Activated B cell treated with CpG ODN at 0.5 μM for 24 hours (primary cell): ENCODE data around the gene SIX5. TPM values are rescaled to one million over a fixed set of nuclear protein-coding genes. Genes with fewer than 3 reads are reported as not detected.

Source experiments
- ATAC-seq: fragments of 200-7000 bp; cut with Tn5 transposase; one replicate; pipeline ENCODE4 v1.10.0; 2021; ENCODE audit warnings: low read depth, mild to moderate bottlenecking, moderate library complexity
- CTCF ChIA-PET: fragments of 350-600 bp; sonication (Branson Sonifier 250); formaldehyde crosslinking; loops from one replicate; lab custom pipeline; 2021; ENCODE audit warnings: antibody characterized with exemption; lab: Charles Lee
- POLR2A ChIA-PET: fragments of 350-600 bp; sonication (Branson Sonifier 250); formaldehyde crosslinking; loops from one replicate; lab custom pipeline; 2021; ENCODE audit warnings: antibody characterized with exemption; lab: Charles Lee
- DNase-seq: peaks from one replicate; pipeline ENCODE4 v3.0.0; 2022
- H3K27ac Mint-ChIP-seq: one replicate; pipeline ENCODE4 v1.8.0; 2020; ENCODE audit warnings: mixed read lengths
- H3K27me3 Mint-ChIP-seq: one replicate; pipeline ENCODE4 v1.8.0; 2021; ENCODE audit warnings: mixed read lengths
- H3K36me3 Mint-ChIP-seq: one replicate; pipeline ENCODE4 v1.8.0; 2021; ENCODE audit warnings: low read depth, mixed read lengths
- H3K4me1 Mint-ChIP-seq: one replicate; pipeline ENCODE4 v1.8.0; 2021; ENCODE audit warnings: mixed read lengths
- H3K4me3 Mint-ChIP-seq: one replicate; pipeline ENCODE4 v1.8.0; 2020; ENCODE audit warnings: mild to moderate bottlenecking, mixed read lengths
- H3K9me3 Mint-ChIP-seq: one replicate; pipeline ENCODE4 v1.8.0; 2020; ENCODE audit warnings: mixed read lengths
- intact Hi-C: fragments of 100-400 bp; cut with micrococcal nuclease; formaldehyde crosslinking; loops from one replicate; pipeline ENCODE4 v1.15.1; 2024
- total RNA-seq: library from RNA; stranded (reverse); gene quantifications from 2 replicates; pipeline ENCODE4 v1.2.3, GENCODE V29; 2022
- TF ChIP-seq, protein P1 (sequence below): fragments of 200-600 bp; IDR thresholded peaks from one replicate; pipeline ENCODE4 v1.8.0; 2022; ENCODE audit warnings: antibody characterized with exemption, mild to moderate bottlenecking

SIX5 gene
- total RNA-seq, 1 donor from 2014 or later = 1.9 TPM

DNA sequence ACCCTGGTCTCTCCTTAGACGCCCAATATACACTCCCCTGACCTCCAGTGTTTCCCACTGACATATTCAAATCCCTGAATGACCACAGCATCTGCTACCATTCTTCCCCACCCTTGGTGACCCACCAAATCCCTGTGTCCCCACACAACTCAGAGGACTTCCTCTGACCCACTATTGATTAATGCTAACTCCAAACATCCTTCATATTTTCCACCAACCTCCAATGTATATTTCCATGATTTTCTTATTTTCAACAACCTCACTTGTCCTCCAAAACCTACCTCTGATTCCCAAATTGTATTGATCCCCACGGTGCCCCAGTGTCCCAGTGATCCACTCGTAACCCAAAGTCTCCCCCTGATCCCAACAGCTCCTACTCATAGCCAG, 24.1 kb upstream of the SIX5 start:
- H3K27ac Mint-ChIP-seq = peak overlapping the region; percentile 76
- H3K4me1 Mint-ChIP-seq = peaks cover 27% of the 10 kb centered on the region
- H3K27me3 Mint-ChIP-seq = peaks cover 5% of the 10 kb centered on the region
- ChIA-PET CTCF (interaction anchor here (1.3 to 1.4 kb wide), 2 partner anchors 23 to 101 kb away, joined by 3 to 5 read pairs; partner anchors contain the start of gene QPCTL), POLR2A (interaction anchor here (0.6 to 4.5 kb wide), 12 partner anchors 10 to 1556 kb away, joined by 3 to 46 read pairs (median 3); partner anchors contain the start of genes DHX34, QPCTL, SIX5 and SNRPD2)
- TF ChIP-seq, protein P1, sequence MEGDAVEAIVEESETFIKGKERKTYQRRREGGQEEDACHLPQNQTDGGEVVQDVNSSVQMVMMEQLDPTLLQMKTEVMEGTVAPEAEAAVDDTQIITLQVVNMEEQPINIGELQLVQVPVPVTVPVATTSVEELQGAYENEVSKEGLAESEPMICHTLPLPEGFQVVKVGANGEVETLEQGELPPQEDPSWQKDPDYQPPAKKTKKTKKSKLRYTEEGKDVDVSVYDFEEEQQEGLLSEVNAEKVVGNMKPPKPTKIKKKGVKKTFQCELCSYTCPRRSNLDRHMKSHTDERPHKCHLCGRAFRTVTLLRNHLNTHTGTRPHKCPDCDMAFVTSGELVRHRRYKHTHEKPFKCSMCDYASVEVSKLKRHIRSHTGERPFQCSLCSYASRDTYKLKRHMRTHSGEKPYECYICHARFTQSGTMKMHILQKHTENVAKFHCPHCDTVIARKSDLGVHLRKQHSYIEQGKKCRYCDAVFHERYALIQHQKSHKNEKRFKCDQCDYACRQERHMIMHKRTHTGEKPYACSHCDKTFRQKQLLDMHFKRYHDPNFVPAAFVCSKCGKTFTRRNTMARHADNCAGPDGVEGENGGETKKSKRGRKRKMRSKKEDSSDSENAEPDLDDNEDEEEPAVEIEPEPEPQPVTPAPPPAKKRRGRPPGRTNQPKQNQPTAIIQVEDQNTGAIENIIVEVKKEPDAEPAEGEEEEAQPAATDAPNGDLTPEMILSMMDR = no peak
- peaks cover 22% of the 10 kb centered on the region for H3K36me3 Mint-ChIP-seq
- intact Hi-C loops = loop anchor here (1.0 to 5.0 kb wide), 4 partner anchors 23 to 101 kb away; partner anchors contain the start of genes FBXO46, QPCTL and SNRPD2
- H3K4me3 Mint-ChIP-seq = peak overlapping the region; percentile 80
- H3K9me3 Mint-ChIP-seq = no peaks in the 10 kb centered on the region
- ATAC-seq (no peak), DNase-seq (no peak)

DNA sequence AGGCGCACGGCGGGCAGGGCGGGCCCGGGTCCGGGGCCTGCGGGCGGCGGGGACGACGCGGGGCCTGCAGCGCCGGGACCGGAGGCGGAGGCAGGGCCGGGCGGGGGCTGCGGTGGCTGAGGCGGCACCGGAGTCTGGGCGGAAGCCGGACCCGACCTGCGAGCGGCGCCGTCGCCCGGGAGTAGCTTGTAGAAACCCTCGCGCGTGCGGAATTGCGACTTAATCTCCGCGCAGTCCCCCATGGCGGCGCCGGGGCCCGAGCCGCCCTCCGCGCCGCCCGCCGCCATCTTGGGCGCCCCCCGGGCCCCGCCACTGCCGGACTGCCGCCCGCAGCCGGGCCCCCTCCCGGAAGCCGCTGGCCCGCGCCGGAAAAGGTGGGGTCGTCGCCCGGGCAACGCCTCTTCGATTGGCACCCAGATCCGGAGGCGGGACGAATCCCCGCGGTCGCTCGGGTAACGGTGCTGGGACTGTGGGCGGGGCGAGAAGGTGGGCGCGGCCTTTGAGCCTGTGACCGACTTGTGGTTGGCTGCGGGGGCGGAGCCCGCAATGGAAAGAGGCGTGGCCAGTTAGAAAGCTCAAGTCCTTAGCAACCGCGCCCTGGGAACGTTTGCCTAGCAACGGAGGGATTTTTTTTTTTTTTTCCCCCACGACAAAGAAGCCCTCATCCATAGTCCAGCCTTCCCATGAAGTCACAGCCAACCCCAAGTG, 23.6 kb upstream of the SIX5 start, which contains the start of gene DMWD:
DMWD (minus strand) TSS at position 376 of the 708 bp plus-strand sequence; CDS start at position 287, 89 bp downstream.
- ChIA-PET CTCF (interaction anchor here (1.3 to 1.4 kb wide), 2 partner anchors 22 to 100 kb away, joined by 3 to 5 read pairs; partner anchors contain the start of gene QPCTL), POLR2A (interaction anchor here (0.6 to 4.5 kb wide), 15 partner anchors 10 to 1556 kb away, joined by 3 to 46 read pairs (median 3); partner anchors contain the start of genes DHX34, FBXO46, QPCTL and SIX5)
- Mint-ChIP-seq H3K4me1 (peaks cover 27% of the 10 kb centered on the region), H3K27me3 (peaks cover 5% of the 10 kb centered on the region), H3K9me3 (no peaks in the 10 kb centered on the region), H3K4me3 (peak within 1 kb of the TSS; percentile 88), H3K36me3 (peaks cover 27% of the 10 kb centered on the region), H3K27ac (peak within 1 kb of the TSS; percentile 76)
- intact Hi-C loops = loop anchor here (1.0 to 5.0 kb wide), 6 partner anchors 13 to 100 kb away; partner anchors contain the start of genes FBXO46, QPCTL, SNRPD2 and SYMPK
- DNase-seq (peak; percentile 100), ATAC-seq (peak; percentile 96)
- TF ChIP-seq, protein P1 = no peak

DNA sequence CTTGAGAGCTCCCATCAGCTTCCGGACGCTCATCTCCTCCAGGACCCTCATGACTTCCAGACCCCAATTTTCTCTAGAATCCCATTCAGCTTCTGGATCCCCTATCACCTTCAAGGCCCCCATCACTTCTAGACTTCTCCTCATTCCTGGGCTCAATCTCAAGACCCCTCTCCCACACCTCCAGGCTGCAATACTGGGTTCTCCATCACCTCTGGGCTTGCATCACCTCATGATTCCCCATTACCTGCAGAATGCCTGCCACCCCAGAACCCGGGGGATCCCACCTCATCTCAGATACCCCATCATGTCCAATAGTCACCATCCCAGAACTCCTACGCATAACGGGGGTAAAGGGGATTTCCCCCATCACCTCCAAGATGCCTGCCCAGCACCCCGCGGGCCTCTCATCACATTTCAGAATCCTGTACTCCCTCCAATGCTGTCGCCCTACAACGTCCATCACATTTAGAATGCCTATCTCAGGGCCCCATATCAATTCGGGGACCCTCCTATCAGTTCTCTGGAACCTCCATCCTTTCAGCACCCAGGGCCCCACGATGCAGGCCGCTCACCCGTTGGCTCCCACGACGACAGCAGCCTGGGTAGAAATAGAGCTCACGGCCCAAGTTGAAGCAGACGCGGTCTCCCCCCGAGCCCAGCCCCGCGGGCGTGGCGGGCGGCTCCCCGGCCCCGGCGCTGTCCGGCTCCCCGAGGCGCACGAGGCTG, 22.9 kb upstream of the SIX5 start:
- intact Hi-C loops = loop anchor here (1.0 to 5.0 kb wide), 4 partner anchors 13 to 100 kb away; partner anchors contain the start of genes FBXO46, QPCTL, SNRPD2 and SYMPK
- Mint-ChIP-seq H3K36me3 (peaks cover 34% of the 10 kb centered on the region), H3K4me1 (peaks cover 27% of the 10 kb centered on the region), H3K27ac (peak overlapping the region; percentile 76), H3K4me3 (peak overlapping the region; percentile 88), H3K27me3 (peaks cover 5% of the 10 kb centered on the region), H3K9me3 (no peaks in the 10 kb centered on the region)
- ATAC-seq (no peak), DNase-seq (no peak)
- TF ChIP-seq, protein P1 = no peak
- ChIA-PET CTCF (interaction anchor here (1.3 to 1.4 kb wide), 2 partner anchors 21 to 99 kb away, joined by 3 to 5 read pairs; partner anchors contain the start of gene QPCTL), POLR2A (interaction anchor here (0.5 to 4.5 kb wide), 7 partner anchors 9 to 377 kb away, joined by 3 to 46 read pairs (median 4); partner anchors contain the start of genes FBXO46, SIX5 and SYMPK)

DNA sequence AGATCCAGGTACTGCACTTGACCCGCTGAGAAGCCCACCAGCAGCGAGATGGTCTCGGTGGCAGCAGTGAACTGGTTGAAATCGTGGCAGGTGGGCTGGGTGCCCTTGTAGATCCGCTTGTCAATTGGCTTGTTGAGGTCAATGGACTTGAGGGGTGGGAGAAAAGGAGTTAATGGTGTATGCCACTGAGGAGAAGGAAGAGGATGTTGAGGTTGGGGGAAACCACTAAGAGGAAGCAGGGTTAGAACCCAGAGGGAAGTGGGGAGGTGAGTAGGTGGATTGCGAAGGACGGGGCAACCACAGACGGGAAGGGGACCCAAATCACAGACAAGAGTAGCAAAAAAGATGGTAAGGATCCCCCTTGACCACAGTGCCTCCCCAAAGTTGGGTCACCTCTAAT, 21.9 kb upstream of the SIX5 start:
- no peak for ATAC-seq
- Mint-ChIP-seq H3K27me3 (peaks cover 1% of the 10 kb centered on the region), H3K9me3 (no peaks in the 10 kb centered on the region), H3K4me1 (peaks cover 27% of the 10 kb centered on the region), H3K27ac (peak overlapping the region; percentile 13), H3K36me3 (peaks cover 42% of the 10 kb centered on the region), H3K4me3 (peak overlapping the region; percentile 88)
- ChIA-PET CTCF (no interaction called here), POLR2A (interaction anchor here (1.1 to 4.5 kb wide), 2 partner anchors 21 to 74 kb away, joined by 8 to 46 read pairs; partner anchors contain the start of gene SIX5)
- DNase-seq = no peak
- TF ChIP-seq, protein P1 = no peak
- intact Hi-C loops = loop anchor here (5.0 kb wide), 1 partner anchor 99 kb away; the partner anchor contains the start of genes QPCTL and SNRPD2
